ENCODE data around the gene TFAP2B.

The TFAP2B gene

GRCh38 chr6:50818673-50819072 is at the start of gene TFAP2B:
TFAP2B (plus strand) TSS chr6:50818871; CDS start chr6:50818892, 21 bp downstream.
- DNase-seq (ENCODE audit: low spot score), result no peak

GRCh38 chr6:50778696-50779095 is 40.0 kb upstream of the TFAP2B start:
- no peak for DNase-seq (ENCODE audit: low spot score)

DNA sequence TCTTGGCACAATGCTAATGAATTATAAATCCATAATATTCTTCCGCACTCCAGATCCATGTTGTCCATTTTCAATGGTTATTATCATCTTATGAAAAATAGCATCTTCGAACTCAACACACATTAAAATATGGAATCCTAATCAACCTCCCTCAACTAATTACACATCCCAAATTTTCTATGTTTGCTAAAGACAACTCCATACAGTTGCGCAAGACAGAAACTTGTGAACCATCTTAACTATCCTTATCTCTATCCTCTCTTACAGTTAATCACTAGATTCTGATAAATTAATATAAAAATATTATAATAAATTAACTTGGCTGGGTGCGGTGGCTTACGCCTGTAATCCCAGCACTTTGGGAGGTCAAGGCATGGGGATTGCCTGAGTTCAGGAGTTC is 38.3 kb upstream of the TFAP2B start:
- DNase-seq (ENCODE audit: low spot score), result no peak

DNA sequence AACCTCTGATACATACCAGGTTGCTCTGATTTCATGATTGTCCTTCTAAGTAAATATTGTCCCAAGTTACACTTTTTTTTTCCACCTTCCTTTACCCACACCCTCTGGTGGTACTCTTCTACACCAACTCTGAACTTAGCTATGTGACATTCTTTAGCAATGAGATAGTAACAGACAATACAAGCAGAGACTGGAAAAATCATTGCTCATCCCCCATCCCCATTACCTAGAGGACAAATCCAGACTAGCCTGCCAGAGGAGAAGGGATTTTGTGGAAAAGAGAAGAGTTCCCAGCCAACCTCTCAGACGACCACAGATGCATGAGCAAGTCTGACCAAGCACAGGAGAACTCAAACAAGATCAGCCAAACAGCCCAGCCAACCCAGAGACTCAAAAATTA is 32.8 kb upstream of the TFAP2B start:
- DNase-seq (ENCODE audit: low spot score), result no peak

DNA sequence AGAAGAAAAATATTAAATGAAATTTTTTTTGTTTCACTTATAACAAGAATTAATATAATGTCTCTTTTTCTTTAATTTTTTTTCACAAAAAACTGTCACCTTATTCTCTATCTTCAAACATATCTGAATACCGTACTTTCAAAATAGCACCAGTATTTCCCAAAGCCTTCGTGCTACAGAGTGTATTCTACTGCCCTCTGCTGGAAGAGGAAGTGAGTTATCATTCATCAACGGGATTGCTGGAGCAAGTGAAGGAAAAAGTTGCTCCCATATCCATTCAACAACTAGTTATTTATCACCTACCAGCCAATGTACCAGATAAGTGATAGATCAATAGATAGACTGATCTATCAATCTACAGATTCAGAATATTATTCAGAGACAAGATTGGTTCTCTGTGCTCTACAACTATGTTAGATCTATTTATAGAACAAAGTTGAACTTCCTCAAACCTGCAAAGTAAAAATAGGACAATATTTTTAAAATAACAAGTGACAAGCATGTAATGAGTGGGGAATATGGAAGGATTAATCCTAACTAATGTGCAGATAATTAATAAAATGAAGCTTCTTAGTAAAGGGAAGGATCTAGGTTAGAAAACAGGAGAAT is 26.7 kb upstream of the TFAP2B start:
- DNase-seq (ENCODE audit: low spot score), result no peak

DNA sequence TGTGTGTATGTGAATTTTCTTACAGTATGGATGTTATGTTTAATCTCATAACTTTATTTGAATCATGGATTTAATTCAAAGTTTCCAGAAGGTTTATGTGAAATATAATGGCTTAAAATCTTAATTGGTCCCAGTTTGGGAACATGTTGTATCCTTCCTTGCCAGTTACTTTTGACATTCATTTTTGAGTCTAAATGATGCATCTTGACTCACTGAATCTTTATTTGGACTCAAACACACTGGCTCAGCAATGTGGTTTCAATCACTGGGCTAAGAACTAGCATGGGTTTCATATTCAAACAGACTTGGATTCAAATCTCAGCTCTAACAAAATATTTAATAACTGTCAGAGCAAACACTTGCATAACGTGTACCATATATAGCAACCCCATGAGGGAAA is 25.9 kb upstream of the TFAP2B start:
- no peak for DNase-seq (ENCODE audit: low spot score)

GRCh38 chr6:50795574-50795973 is 23.1 kb upstream of the TFAP2B start:
- DNase-seq (ENCODE audit: low spot score), result no peak

- DNase-seq (ENCODE audit: low spot score), result no peak
Observed at GRCh38 chr6:50804283-50804682, 14.4 kb upstream of the TFAP2B start.

DNA sequence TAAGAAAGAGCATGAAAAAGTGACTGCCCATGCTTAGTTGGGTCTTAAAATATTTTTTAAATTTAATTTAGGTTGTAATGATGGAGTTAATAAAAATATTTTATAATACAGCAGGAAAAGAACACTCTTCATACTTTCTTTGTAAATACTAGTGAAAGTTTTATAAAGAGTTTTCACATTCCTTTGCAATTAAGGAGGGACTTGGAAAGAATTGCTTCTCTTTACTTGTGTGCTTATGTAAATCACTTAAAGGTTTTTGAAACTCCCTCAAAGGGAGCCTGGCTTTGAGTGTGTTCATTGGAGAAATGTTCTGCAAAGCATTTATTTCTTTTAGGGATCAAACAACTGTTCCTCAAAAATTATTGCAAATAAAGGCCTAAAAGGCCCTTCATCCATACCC is 11.6 kb upstream of the TFAP2B start:
- no peak for DNase-seq (ENCODE audit: low spot score)

GRCh38 chr6:50815436-50816114 is 3.1 kb upstream of the TFAP2B start:
- DNase-seq (ENCODE audit: low spot score), result no peak

DNA sequence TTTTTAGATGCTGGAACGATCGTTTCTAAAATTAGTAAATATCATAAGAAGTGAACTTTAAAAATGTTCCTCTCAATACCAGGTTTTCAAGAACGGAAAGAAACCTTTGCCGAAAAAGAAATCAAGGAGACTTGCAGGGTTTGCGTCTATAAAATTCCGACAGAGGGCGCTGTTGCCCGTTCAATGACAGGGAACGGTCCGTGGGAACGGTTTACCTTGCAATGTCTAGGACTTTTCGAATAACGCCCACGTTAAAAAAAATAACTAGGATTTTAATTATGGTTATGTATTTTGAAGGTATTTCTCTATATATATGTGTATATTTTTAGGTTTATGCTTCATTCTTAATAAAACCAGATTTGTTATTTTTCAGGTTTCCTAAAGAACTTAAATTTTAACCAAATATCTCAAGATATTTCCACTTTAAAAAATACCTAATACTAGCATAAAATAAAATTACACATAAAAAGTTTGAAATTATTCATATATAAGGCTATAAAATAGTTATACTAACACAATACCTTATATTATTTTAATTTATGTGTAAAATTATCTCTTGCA is 2.5 kb upstream of the TFAP2B start:
- peak; percentile 79 for DNase-seq (ENCODE audit: low spot score)

DNA sequence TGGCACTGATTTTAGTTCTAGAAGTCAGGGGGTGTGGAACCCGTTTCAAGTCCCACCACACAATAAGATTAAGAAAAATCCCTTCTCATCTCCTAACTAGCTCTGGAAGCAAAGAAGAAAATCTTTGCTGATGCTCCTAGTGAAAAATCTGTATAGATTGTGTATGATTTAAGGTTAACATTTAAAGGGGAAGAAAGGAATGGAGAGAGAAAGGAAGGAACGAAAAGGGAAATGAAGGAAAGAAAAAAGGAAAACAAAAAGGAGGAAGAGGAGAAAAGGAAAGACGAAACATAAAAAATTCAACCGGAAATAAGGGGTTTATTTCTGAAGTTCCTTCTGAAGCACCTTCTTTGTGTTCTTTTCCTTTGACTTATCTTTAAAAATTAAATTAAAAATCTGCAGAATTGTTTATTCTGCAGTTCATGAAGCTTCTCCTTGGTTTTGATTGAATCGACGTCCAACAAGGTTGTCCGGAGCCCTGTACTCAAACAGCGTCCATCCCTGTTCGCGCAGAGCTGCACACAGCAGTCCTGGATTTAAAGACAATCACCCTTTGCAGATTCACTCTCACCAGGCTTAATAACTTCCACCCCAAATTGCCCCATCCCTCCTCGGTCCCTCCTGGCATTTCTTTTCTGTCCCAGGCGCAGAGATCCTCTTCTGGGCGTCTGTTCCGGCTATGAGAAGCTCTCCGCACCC is 1.6 kb upstream of the TFAP2B start:
- no peak for DNase-seq (ENCODE audit: low spot score)

- DNase-seq (ENCODE audit: low spot score), result no peak
Observed at GRCh38 chr6:50817646-50817950, 1.1 kb upstream of the TFAP2B start.

DNA sequence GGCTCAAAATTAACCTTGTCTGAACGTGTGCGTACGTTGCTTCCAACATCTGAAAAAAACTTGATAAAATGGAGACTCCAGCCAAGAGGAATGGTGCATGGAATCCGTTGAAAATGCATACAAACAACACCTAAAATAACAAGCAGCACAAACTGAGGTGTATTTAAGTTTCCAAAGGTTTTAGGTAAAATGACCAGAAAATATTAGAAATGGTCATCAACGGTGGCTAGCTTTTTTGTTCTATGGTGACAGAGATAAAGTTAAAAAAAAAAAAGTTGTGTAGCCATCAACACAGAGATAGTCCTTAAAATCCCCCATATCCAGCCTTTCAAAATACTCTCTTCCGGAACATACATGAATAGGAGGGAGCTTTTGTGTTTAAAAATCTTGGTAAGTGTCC is 651 bp upstream of the TFAP2B start:
- no peak for DNase-seq (ENCODE audit: low spot score)

DNA sequence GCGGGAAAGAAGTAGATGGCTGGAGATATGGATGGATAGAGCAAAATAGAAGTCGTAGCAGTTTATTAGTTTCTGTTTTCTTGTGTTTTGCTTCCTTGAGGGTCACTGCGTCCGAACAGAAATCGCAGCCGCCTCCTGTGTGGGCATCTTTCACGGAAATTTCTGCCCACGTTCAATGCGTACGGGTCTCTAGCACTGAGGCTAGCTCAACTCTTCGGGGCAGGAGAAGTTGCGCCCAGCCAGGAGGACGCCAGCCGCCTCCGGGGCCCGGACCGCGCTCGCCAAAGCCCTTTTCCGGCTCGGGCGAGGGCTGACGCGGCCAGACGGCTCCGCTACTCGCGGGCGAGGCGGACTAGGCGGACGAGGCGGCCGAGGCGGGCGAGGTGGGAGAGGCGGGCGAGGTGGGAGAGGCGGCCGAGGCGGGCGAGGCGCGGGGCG is 814 bp downstream of the TFAP2B start:
- DNase-seq (ENCODE audit: low spot score), result peak; percentile 73

DNA sequence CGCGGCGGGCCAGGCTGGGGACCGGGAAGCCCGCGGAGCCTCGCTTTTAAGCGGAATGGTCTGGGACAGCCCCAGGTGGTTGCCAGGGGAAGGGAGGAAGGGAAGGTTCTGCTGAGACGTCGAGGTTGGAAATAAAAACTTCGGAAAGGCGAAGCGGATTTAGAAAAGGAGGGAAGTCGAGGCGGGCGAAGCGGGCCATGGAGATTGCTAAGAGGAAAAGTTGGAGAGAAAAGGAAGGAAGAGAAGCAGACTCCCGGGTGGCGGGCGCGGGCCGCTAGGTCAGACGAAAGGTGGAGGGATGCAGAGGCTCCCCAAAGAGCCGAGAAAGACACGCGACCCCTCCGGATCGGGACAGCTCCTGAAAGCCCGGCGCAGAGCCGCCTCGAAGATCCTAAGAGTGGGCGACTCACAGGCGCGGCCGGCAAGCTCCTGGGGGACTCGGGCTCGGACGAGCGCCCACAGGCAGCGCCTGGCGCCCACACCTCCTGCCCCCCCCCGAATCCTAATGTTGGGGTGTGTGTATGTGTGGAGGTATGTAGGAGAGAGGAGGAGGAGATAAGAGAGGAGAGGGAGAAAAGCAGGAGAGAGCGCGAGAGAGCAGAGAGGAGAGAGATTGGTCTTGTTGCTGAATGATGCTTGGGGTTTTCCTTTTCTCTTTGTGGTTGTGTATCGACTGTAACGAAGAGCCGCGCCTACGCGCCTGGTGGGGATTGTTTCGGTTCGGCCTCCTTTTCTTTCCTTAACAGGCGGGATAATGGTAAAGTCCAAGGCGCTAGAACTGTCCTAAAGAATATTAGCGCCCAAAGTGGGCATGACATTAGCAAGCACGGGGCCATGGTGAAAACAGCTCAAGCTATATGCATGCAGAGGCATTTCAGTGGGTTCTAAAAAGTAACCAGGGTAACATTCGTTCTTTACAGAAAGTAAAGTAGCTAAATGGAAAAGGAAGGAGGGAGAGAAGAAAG is 1.5 kb downstream of the TFAP2B start:
- DNase-seq (ENCODE audit: low spot score), result peak; percentile 70

GRCh38 chr6:50820869-50821264 is 2.2 kb downstream of the TFAP2B start:
- DNase-seq (ENCODE audit: low spot score), result no peak

GRCh38 chr6:50821441-50822077 is 2.9 kb downstream of the TFAP2B start:
- DNase-seq (ENCODE audit: low spot score), result no peak

DNA sequence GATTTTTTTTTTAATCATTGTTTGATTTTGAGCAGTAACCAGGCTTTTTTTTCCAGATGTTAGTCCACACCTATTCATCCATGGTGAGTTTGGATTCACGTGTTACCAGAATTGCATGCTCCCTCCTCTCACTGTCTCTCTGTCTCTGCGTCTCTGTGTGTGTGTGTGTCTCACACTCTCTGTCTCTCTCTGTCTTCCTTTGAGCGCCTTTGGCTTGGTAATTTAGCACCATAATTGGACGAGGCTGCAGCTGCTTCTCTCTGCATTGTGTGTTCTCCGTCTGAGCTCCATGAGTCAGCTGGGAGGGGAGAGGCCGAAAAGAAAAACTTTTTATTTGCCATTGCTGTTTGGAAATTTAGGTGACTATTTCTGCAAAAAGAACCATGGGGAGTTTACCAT is 3.4 kb downstream of the TFAP2B start:
- DNase-seq (ENCODE audit: low spot score), result no peak

DNA sequence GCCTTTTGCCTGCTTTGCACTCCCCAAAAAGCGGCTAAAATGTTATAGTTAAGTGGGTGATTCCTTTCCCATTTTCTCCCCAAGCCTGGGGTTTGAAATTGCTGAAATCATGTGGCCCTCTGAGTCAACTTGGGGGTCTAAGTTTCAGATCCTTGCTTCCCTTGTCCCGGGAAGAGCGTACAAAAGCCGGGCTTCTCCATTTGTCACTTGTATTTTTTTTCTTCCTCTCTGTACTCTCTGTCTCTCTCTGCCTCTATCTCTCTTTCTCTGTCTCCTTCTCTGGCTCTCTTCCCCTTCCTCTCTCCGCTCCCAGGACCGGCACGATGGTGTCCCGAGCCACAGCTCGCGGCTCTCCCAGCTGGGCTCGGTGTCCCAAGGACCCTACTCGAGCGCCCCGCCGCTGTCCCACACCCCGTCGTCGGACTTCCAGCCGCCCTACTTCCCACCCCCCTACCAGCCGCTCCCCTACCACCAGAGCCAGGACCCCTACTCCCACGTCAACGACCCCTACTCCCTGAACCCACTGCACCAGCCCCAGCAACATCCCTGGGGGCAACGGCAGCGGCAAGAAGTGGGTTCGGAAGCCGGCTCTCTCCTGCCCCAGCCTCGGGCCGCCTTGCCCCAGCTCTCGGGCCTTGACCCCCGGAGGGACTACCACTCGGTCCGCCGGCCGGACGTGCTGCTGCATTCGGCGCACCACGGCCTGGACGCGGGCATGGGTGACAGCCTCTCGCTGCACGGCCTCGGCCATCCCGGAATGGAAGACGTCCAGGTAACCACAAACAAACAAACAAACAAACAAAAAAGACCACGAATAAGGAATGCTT is 4.6 kb downstream of the TFAP2B start:
- peak; percentile 62 for DNase-seq (ENCODE audit: low spot score)

DNA sequence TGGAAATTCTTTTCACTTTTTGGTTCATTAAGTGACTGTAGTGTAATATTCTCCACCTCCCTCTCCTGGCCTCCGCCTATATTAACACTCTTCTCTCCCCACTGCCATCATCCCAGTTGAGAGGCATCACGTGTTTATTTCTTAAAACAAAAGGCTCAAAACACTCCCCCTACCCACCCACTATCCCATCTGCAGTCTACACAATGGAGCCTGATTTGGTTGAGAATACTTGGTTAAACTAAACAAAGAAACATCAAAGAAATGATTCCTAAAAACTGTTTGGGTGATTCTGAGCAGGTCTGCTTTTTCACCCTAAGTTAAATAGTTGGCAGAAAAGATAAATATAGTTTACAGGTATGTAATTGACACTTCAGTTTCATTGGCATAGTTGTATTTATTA is 5.9 kb downstream of the TFAP2B start:
- no peak for DNase-seq (ENCODE audit: low spot score)

Data from ecto neural progenitor cell (in vitro differentiated cells).